ENCODE data around the gene ZNF276. TPM values are rescaled to one million over a fixed set of nuclear protein-coding genes. Genes with fewer than 3 reads are reported as not detected.
"Not testable (repeated sequence)": the region's sequence is repeated elsewhere in the genome, so short reads cannot be mapped to it uniquely, and the experiment has no call there.

Gene ZNF276
- total RNA-seq, 6 donors from 2014 or later: 28.6 to 172 (median 39.0) TPM

DNA sequence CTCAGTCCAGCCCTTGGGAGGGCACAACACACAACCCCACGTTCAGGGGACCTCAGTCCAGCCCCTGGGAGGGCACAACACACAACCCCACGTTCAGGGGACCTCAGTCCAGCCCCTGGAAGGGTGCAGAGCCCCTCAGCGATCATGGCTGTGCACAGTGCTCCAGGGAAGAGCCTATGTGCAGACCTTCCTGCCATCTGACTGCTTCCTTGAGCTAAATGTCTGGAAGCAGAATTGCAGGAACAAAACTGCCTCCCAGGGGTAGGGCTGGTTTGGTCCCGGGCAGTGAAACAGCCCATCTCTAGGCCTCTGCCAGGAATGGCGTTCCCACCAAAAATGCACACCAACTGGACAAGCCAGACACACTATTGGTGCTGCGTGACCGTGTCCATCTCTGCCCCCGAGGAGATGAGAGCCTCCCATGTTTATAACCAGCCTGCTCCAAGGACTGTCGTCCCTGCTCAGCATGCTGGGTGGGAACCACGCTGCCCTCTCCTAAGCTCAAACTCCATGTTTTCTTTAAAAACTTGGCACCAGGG, 44.0 kb downstream of the ZNF276 start:
- peak overlapping the region; percentile 79 to 89 (median 87) for H3K27ac ChIP-seq
- ATAC-seq (ENCODE audit: low FRiP score in 2 of 2) (peak in 1 of 2 donors; percentile 19), DNase-seq (no peak)
- WGBS, 2 donors: 30 to 56% methylated on average over 2 to 10 of the region's 10 CpGs
- peak overlapping the region in 3 of 4 donors; percentile 36 to 51 (median 47) for H3K4me3 ChIP-seq
- peaks cover 0 to 7% (median 2%) of the 10 kb centered on the region in 4 donors for H3K36me3 ChIP-seq
- no peaks in the 10 kb centered on the region for H3K9me3 ChIP-seq
- TF ChIP-seq, protein P1, sequence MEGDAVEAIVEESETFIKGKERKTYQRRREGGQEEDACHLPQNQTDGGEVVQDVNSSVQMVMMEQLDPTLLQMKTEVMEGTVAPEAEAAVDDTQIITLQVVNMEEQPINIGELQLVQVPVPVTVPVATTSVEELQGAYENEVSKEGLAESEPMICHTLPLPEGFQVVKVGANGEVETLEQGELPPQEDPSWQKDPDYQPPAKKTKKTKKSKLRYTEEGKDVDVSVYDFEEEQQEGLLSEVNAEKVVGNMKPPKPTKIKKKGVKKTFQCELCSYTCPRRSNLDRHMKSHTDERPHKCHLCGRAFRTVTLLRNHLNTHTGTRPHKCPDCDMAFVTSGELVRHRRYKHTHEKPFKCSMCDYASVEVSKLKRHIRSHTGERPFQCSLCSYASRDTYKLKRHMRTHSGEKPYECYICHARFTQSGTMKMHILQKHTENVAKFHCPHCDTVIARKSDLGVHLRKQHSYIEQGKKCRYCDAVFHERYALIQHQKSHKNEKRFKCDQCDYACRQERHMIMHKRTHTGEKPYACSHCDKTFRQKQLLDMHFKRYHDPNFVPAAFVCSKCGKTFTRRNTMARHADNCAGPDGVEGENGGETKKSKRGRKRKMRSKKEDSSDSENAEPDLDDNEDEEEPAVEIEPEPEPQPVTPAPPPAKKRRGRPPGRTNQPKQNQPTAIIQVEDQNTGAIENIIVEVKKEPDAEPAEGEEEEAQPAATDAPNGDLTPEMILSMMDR (IDR thresholded peaks at IDR 0.05): no peak
- TF ChIP-seq POLR2A (IDR thresholded peaks at IDR 0.05): no peak
- no peak for TF ChIP-seq POLR2AphosphoS5 (IDR thresholded peaks at IDR 0.05)
- TF ChIP-seq EP300 (IDR thresholded peaks at IDR 0.05): no peak
- H3K4me1 ChIP-seq: peaks cover 11 to 18% (median 16%) of the 10 kb centered on the region in 4 donors
- no peaks in the 10 kb centered on the region for H3K27me3 ChIP-seq

DNA sequence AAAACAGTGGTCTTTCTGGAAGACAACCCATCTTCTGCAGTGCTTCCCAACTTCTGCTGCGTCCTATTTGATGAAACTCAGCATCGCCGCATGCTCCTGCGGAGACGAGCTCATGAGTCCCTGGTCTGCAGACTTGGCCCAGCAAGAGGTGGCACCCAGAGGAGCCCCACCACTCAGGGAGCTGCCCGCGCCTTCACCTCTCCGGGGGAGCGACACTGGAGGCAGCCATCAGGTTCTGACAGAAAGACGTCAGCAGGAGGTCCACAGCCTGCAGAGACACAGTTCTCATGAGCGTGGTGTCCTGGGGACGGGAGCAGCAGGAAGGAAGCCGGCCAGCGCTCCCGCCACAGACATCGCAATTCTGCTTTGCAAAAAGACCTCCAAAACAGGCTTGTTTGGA, 49.0 kb downstream of the ZNF276 start:
- TF ChIP-seq POLR2A (IDR thresholded peaks at IDR 0.05): no peak
- TF ChIP-seq POLR2AphosphoS5 (IDR thresholded peaks at IDR 0.05): no peak
- no peak for TF ChIP-seq EP300 (IDR thresholded peaks at IDR 0.05)
- TF ChIP-seq, protein P1 (IDR thresholded peaks at IDR 0.05): no peak
- WGBS, 2 donors: 92 to 96% methylated on average over 14 to 16 of the region's 16 CpGs

DNA sequence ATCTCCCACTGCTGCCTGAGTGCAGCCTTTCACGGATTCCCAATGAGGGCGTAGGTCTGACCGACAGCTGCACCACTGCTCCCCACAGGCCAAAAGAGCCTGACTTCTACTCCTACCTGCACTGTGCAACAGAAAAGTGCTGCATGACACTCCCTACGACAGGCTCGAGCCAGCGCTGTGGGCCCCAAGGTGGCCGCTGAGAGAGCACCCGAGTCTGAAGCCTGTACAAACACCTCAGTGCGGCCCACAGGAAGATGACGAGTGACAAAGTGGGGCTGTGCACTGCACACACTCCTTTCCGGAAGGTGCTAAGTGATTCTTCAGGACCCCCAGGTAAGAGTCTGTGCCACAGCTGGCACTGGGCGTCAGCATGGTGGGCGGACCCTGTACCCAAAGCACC, 53.9 kb downstream of the ZNF276 start:
- no peak overlapping the region for H3K4me3 ChIP-seq
- peaks cover 0 to 15% (median 0%) of the 10 kb centered on the region in 4 donors for H3K36me3 ChIP-seq
- H3K9me3 ChIP-seq: no peaks in the 10 kb centered on the region
- no peak for ATAC-seq (ENCODE audit: low FRiP score in 2 of 2)
- WGBS, 2 donors: 97 to 100% methylated on average over 3 to 13 of the region's 13 CpGs
- H3K27ac ChIP-seq: no peak overlapping the region
- no peaks in the 10 kb centered on the region for H3K27me3 ChIP-seq
- H3K4me1 ChIP-seq: no peaks in the 10 kb centered on the region
- TF ChIP-seq POLR2AphosphoS5 (IDR thresholded peaks at IDR 0.05): no peak
- TF ChIP-seq, protein P1 (IDR thresholded peaks at IDR 0.05): no peak
- no peak for TF ChIP-seq EP300 (IDR thresholded peaks at IDR 0.05)
- no peak for TF ChIP-seq POLR2A (IDR thresholded peaks at IDR 0.05)
- DNase-seq: peak in 1 of 2 donors; percentile 63

More for the DNA sequence above, 49.0 kb downstream of the ZNF276 start:
- ATAC-seq (ENCODE audit: low FRiP score in 2 of 2): no peak
- H3K27ac ChIP-seq: no peak overlapping the region
- peaks cover 0 to 20% (median 2%) of the 10 kb centered on the region in 4 donors for H3K36me3 ChIP-seq
- DNase-seq: peak in 1 of 2 donors; percentile 59
- H3K9me3 ChIP-seq: no peaks in the 10 kb centered on the region
- H3K4me1 ChIP-seq: peaks cover 1 to 3% (median 2%) of the 10 kb centered on the region in 4 donors
- H3K4me3 ChIP-seq: no peak overlapping the region
- H3K27me3 ChIP-seq: no peaks in the 10 kb centered on the region

DNA sequence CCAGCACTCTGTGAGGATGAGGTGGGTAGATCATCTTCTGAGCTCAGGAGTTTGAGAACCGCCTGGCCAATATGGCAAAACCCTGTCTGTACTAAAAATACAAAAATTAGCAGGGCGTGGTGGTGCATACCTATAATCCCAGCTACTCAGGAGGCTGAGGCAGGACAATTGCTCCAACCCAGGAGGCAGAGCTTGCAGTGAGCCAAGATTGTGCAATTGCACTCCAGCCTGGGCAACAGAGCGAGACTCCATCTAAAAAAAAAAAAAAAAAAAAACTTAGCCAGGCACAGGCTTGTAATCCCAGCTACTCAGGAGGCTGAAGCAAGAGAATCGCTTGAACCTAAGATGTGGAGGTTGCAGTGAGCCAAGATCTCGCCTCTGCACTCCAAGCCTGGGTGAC, 56.9 kb downstream of the ZNF276 start:
- ATAC-seq (ENCODE audit: low FRiP score in 2 of 2); H3K4me3 ChIP-seq; DNase-seq; H3K36me3 ChIP-seq; H3K27me3 ChIP-seq; H3K4me1 ChIP-seq; H3K9me3 ChIP-seq; H3K27ac ChIP-seq: not testable (repeated sequence)
- WGBS, 2 donors: 79 to 93% methylated on average over 5 of the region's 5 CpGs

DNA sequence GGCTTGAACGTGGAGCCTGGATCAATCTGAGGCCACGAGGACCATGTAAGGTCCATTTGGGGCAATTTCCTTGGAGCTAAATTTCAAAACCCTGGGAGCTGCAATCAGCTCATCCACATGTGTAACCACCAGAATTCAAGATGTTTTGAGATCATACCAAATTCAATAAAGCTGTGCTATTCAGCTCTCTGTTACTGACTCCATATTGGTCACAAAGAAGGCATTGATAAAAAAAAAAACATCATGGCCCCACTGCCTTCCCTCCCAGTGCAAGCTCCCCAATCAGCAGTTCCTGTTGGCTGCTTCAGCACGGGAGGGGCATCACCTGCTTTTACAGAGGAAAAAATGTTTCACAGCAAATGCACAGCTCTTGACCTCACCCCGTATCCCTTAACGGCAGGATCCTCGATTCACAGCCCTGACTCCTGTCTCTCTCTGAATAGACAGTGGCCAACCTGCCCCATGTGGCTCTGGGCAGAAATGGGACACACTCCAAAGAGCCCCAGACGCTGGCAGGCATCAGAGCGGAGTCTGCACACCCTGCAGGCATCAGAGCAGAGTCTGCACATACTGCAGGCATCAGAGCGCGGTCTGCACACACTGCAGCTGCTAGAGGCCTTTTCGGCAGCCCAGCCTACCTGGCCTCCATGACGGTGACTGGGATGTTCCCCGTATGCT, 58.0 kb downstream of the ZNF276 start:
- Histone ChIP-seq H3K36me3 (no peaks in the 10 kb centered on the region), H3K9me3 (no peaks in the 10 kb centered on the region), H3K27ac (no peak overlapping the region), H3K4me3 (no peak overlapping the region), H3K4me1 (no peaks in the 10 kb centered on the region), H3K27me3 (no peaks in the 10 kb centered on the region)
- TF ChIP-seq, protein P1 (IDR thresholded peaks at IDR 0.05): no peak
- no peak for TF ChIP-seq POLR2A (IDR thresholded peaks at IDR 0.05)
- ATAC-seq (ENCODE audit: low FRiP score in 2 of 2) (no peak), DNase-seq (no peak)
- WGBS, 2 donors: 84 to 94% methylated on average over 6 to 13 of the region's 13 CpGs
